Body of pancreas (tissue), 4 donors: ENCODE data around the gene FBXW12.

Experiments used
- CTCF ChIP-seq, 7 experiments: fragments of 450-650 bp in 4 of 7; fragments of 200-600 bp in 3 of 7; sonication (generic) in 3 of 7; IDR thresholded peaks; one replicate each; pipeline ENCODE4 v1.5.1; 2016 to 2019; ENCODE audit warnings: antibody characterized with exemption in 7 of 7
- POLR2A ChIP-seq, 3 donors: fragments of 450-650 bp; IDR thresholded peaks; one replicate each; pipeline ENCODE4 v1.6.1; 2016; ENCODE audit warnings: antibody characterized with exemption in 3 of 3, mild to moderate bottlenecking in 2 of 3

GRCh38 chr3:48416091-48416505 is 44.1 kb downstream of the FBXW12 start:
- TF ChIP-seq CTCF (IDR thresholded peaks at IDR 0.05), result no peak
- TF ChIP-seq POLR2A (IDR thresholded peaks at IDR 0.05), result no peak
